ENCODE measurements around the gene CAPRIN1. TPM values are rescaled to one million over a fixed set of nuclear protein-coding genes. Genes with fewer than 3 reads are reported as not detected.
"Not testable (repeated sequence)": the region's sequence is repeated elsewhere in the genome, so short reads cannot be mapped to it uniquely, and the experiment has no call there.

The CAPRIN1 gene
- total and polyA plus RNA-seq, 4 donors = 65.6 to 285 (median 119) TPM

DNA sequence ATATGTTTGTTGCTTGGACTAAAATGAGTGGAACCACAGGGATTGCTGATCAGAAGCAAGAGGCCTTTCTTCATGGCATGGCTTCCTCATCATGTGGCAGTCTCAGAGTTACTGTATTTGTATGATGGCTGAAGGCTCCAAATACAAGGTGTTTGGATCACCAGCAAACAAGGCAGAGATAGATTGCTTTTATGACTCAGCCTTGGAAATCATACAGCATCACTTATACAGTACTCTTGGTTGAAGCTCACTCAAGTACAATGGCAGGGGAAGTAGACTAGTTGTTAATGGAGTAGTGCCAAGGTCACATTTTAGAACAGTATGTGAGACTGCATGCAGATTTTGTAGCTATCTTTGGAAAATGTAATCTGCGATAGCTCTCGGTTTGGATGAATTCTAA lies 16.6 kb downstream of the CAPRIN1 start:
- 48 to 64% methylated on average over 2 of the region's 2 CpGs for WGBS, 2 donors
- Histone ChIP-seq H3K9ac (ENCODE audit: insufficient read depth in 1 of 2, low read length in 2 of 2) (no peak overlapping the region), H3K27ac (ENCODE audit: low read depth in 1 of 2, low read length in 1 of 2) (no peak overlapping the region), H3K9me3 (ENCODE audit: control insufficient read depth in 4 of 4, insufficient read depth in 3 of 4, low read length in 3 of 4) (no peaks in the 10 kb centered on the region), H3K27me3 (ENCODE audit: control insufficient read depth in 3 of 3, insufficient read depth in 3 of 3, low read length in 2 of 3) (no peaks in the 10 kb centered on the region), H3K4me1 (ENCODE audit: control insufficient read depth in 5 of 5, insufficient read depth in 5 of 5, low read length in 5 of 5) (peaks cover 0 to 17% (median 9%) of the 10 kb centered on the region in 5 donors), H3K36me3 (ENCODE audit: control insufficient read depth in 4 of 4, insufficient read depth in 4 of 4, low read length in 4 of 4) (peaks cover 1 to 21% (median 10%) of the 10 kb centered on the region in 4 donors), H3K4me3 (no peak overlapping the region)
- TF ChIP-seq, protein P1, sequence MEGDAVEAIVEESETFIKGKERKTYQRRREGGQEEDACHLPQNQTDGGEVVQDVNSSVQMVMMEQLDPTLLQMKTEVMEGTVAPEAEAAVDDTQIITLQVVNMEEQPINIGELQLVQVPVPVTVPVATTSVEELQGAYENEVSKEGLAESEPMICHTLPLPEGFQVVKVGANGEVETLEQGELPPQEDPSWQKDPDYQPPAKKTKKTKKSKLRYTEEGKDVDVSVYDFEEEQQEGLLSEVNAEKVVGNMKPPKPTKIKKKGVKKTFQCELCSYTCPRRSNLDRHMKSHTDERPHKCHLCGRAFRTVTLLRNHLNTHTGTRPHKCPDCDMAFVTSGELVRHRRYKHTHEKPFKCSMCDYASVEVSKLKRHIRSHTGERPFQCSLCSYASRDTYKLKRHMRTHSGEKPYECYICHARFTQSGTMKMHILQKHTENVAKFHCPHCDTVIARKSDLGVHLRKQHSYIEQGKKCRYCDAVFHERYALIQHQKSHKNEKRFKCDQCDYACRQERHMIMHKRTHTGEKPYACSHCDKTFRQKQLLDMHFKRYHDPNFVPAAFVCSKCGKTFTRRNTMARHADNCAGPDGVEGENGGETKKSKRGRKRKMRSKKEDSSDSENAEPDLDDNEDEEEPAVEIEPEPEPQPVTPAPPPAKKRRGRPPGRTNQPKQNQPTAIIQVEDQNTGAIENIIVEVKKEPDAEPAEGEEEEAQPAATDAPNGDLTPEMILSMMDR (IDR thresholded peaks at IDR 0.05; ENCODE audit: control extremely low read depth, extremely low read depth) = no peak
- DNase-seq (peak in 2 of 3 donors; percentile 21 to 47), ATAC-seq (ENCODE audit: insufficient read depth, low FRiP score) (peak; percentile 53)

DNA sequence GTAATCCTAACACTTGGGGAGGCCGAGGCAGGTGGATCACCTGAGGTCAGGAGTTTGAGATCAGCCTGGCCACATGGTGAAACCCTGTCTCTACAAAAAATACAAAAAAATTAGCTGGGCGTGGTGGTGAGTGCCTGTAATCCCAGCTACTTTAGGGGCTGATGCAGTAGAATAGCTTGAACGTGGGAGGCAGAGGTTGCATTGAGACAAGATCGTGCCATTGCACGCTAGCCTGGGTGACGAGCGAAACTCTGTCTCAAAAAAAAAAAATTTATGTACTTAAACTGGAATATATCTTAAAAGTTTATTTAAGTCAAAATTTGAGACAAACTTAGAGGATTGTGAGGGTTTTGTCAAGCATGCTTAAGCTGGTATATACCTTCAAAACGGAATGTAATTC lies 19.8 kb downstream of the CAPRIN1 start:
- DNase-seq; H3K9me3 ChIP-seq (ENCODE audit: control insufficient read depth in 4 of 4, insufficient read depth in 3 of 4, low read length in 3 of 4); H3K9ac ChIP-seq (ENCODE audit: insufficient read depth in 1 of 2, low read length in 2 of 2); H3K27ac ChIP-seq (ENCODE audit: low read depth in 1 of 2, low read length in 1 of 2); H3K27me3 ChIP-seq (ENCODE audit: control insufficient read depth in 3 of 3, insufficient read depth in 3 of 3, low read length in 2 of 3); ATAC-seq (ENCODE audit: insufficient read depth, low FRiP score); H3K4me3 ChIP-seq: not testable (repeated sequence)
- H3K4me1 ChIP-seq (ENCODE audit: control insufficient read depth in 5 of 5, insufficient read depth in 5 of 5, low read length in 5 of 5) = peaks cover 0 to 10% (median 4%) of the 10 kb centered on the region in 5 donors
- WGBS, 2 donors = 91 to 92% methylated on average over 8 of the region's 8 CpGs
- H3K36me3 ChIP-seq (ENCODE audit: control insufficient read depth in 4 of 4, insufficient read depth in 4 of 4, low read length in 4 of 4) = peaks cover 9 to 32% (median 20%) of the 10 kb centered on the region in 4 donors

DNA sequence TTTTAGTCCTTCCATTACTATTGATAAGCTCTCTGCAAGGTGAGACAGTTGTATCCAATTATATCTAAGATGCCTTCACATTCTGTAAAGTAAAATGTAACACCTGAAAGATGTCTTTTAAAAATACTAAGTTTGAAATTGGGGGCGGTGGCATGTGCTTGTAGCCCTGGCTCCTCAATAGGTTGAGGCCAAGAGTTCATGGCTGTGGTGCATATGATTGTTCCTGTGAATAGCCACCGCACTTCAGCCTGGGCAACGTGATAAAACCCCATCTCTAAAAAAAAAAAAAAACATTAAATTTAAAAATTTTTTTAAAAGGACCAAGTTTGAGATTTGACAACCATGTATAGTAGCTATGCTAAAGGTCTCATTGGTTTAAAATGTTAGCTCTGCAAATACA lies 20.5 kb downstream of the CAPRIN1 start:
- 84 to 88% methylated on average over 3 of the region's 3 CpGs for WGBS, 2 donors

DNA sequence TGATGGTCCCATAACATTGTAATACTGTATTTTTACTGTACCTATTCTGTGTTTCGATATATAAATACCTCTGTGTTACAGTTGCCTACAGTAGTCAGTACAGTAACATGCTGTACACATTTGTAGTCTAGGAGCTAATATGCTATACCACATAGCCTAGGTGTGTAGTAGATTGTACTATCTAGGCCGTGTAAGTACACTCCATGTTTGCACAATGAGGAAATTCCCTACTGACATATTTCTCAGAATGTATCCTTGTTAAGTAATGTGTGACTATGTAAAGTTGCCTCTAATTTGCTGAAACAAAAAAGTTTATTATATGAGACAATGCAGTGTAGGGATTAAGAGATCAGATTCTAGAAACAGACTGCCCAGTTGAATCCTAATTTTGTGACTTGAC lies 21.3 kb downstream of the CAPRIN1 start:
- H3K9me3 ChIP-seq (ENCODE audit: control insufficient read depth in 4 of 4, insufficient read depth in 3 of 4, low read length in 3 of 4) = no peaks in the 10 kb centered on the region
- ATAC-seq (ENCODE audit: insufficient read depth, low FRiP score) (no peak), DNase-seq (no peak)
- H3K4me3 ChIP-seq = no peak overlapping the region
- no peak overlapping the region for H3K9ac ChIP-seq (ENCODE audit: insufficient read depth in 1 of 2, low read length in 2 of 2)
- H3K27ac ChIP-seq (ENCODE audit: low read depth in 1 of 2, low read length in 1 of 2) = no peak overlapping the region
- H3K27me3 ChIP-seq (ENCODE audit: control insufficient read depth in 3 of 3, insufficient read depth in 3 of 3, low read length in 2 of 3) = no peaks in the 10 kb centered on the region
- H3K36me3 ChIP-seq (ENCODE audit: control insufficient read depth in 4 of 4, insufficient read depth in 4 of 4, low read length in 4 of 4) = peaks cover 11 to 44% (median 29%) of the 10 kb centered on the region in 4 donors
- TF ChIP-seq, protein P1 (IDR thresholded peaks at IDR 0.05; ENCODE audit: control extremely low read depth, extremely low read depth) = no peak
- peaks cover 0 to 6% (median 4%) of the 10 kb centered on the region in 5 donors for H3K4me1 ChIP-seq (ENCODE audit: control insufficient read depth in 5 of 5, insufficient read depth in 5 of 5, low read length in 5 of 5)
- WGBS, 2 donors = 67 to 69% methylated on average over 2 of the region's 2 CpGs

More for the DNA sequence above, 20.5 kb downstream of the CAPRIN1 start:
- Histone ChIP-seq H3K4me1 (ENCODE audit: control insufficient read depth in 5 of 5, insufficient read depth in 5 of 5, low read length in 5 of 5) (peaks cover 0 to 10% (median 4%) of the 10 kb centered on the region in 5 donors), H3K27me3 (ENCODE audit: control insufficient read depth in 3 of 3, insufficient read depth in 3 of 3, low read length in 2 of 3) (no peaks in the 10 kb centered on the region), H3K36me3 (ENCODE audit: control insufficient read depth in 4 of 4, insufficient read depth in 4 of 4, low read length in 4 of 4) (peaks cover 11 to 39% (median 25%) of the 10 kb centered on the region in 4 donors), H3K9ac (ENCODE audit: insufficient read depth in 1 of 2, low read length in 2 of 2) (no peak overlapping the region), H3K4me3 (no peak overlapping the region), H3K9me3 (ENCODE audit: control insufficient read depth in 4 of 4, insufficient read depth in 3 of 4, low read length in 3 of 4) (no peaks in the 10 kb centered on the region), H3K27ac (ENCODE audit: low read depth in 1 of 2, low read length in 1 of 2) (no peak overlapping the region)
- no peak for ATAC-seq (ENCODE audit: insufficient read depth, low FRiP score)
- TF ChIP-seq, protein P1 (IDR thresholded peaks at IDR 0.05; ENCODE audit: control extremely low read depth, extremely low read depth) = no peak
- DNase-seq = no peak
